GM12878 (cell line): ENCODE data around the gene CMSS1. TPM values are rescaled to one million over a fixed set of nuclear protein-coding genes. Genes with fewer than 3 reads are reported as not detected.

Experiments
- ATAC-seq: fragments of 200-7000 bp; cut with Tn5 transposase; 3 replicates; pipeline ENCODE4 v1.9.1; 2020; ENCODE audit warnings: mild to moderate bottlenecking, moderate library complexity
- BruUV-seq: library from RNA; stranded (reverse); fragments of 400-500 nt; replicated peaks from 2 replicates; lab custom pipeline; 2021; lab: Mats Ljungman, UMichigan
- CTCF ChIA-PET: fragments of 300-600 bp; sonication (Branson Sonifier 250); formaldehyde crosslinking; extraction: SDS; loops from one replicate; lab custom pipeline; 2021; ENCODE audit warnings: inconsistent platforms; lab: Yijun Ruan, JAX
- POLR2A ChIA-PET: fragments of 350-600 bp; formaldehyde crosslinking; extraction: SDS; loops from one replicate; lab custom pipeline; 2021; ENCODE audit warnings: inconsistent platforms; lab: Charles Lee
- RAD21 ChIA-PET: fragments of 300-600 bp; sonication (Branson Sonifier 250); formaldehyde crosslinking; loops from one replicate; lab custom pipeline; 2023; ENCODE audit warnings: antibody characterized with exemption; ENCODE audit not compliant: unreplicated experiment; lab: Charles Lee
- SMC1A ChIA-PET: fragments of 300-600 bp; sonication (Branson Sonifier 250); formaldehyde crosslinking; loops from one replicate; lab custom pipeline; 2023; ENCODE audit not compliant: unreplicated experiment, uncharacterized antibody; lab: Charles Lee
- DNase-seq: peaks from one replicate; pipeline ENCODE4 v3.0.0-alpha.2; 2011; ENCODE audit warnings: low read depth, low spot score
- FAIRE-seq: peaks from 3 replicates; lab custom pipeline; 2011; peaks lifted over from hg19 to GRCh38; lab: Jason Lieb, UNC
- H2AFZ ChIP-seq: 2 replicates; pipeline ENCODE4 v1.6.0; 2011; ENCODE audit warnings: low read depth, low read length, control low read depth; ENCODE audit not compliant: control insufficient read depth
- H3K27ac ChIP-seq: 2 replicates; pipeline ENCODE4 v1.5.1; 2011; ENCODE audit warnings: control low read depth; ENCODE audit not compliant: control insufficient read depth, insufficient read depth
- H3K27me3 ChIP-seq, 2 experiments: replicated peaks in 1 of 2; 2 replicates each; pipeline versions ENCODE4 v1.6.0 to v1.6.1; 2011; ENCODE audit warnings: low read length in 1 of 2; ENCODE audit not compliant: control insufficient read depth in 2 of 2, insufficient read depth in 2 of 2
- H3K36me3 ChIP-seq, 2 experiments: 2 replicates each; pipeline ENCODE4 v1.5.1; 2011; ENCODE audit warnings: low read length in 1 of 2; ENCODE audit not compliant: control insufficient read depth in 2 of 2, insufficient read depth in 2 of 2
- H3K4me1 ChIP-seq: 2 replicates; pipeline ENCODE4 v1.6.1; 2011; ENCODE audit warnings: mild to moderate bottlenecking, low read length, moderate library complexity, mixed read lengths; ENCODE audit not compliant: control insufficient read depth, insufficient read depth
- H3K4me2 ChIP-seq: 2 replicates; pipeline ENCODE4 v1.6.0; 2011; ENCODE audit warnings: control low read depth; ENCODE audit not compliant: control insufficient read depth, insufficient read depth
- H3K4me3 ChIP-seq: fragments of 200-600 bp; sonication (generic); 2 replicates; pipeline ENCODE4 v1.5.1; 2016
- H3K79me2 ChIP-seq: 2 replicates; pipeline ENCODE4 v1.6.0; 2011; ENCODE audit warnings: low read length; ENCODE audit not compliant: control insufficient read depth, insufficient read depth
- H3K9ac ChIP-seq: 2 replicates; pipeline ENCODE4 v1.8.0; 2011; ENCODE audit warnings: low read length, control low read depth, mixed read lengths; ENCODE audit not compliant: control insufficient read depth, insufficient read depth
- H3K9me3 ChIP-seq: replicated peaks from 3 replicates; pipeline ENCODE4 v1.5.1; 2011; ENCODE audit warnings: mild to moderate bottlenecking, low read length; ENCODE audit not compliant: control insufficient read depth, insufficient read depth
- H4K20me1 ChIP-seq: 2 replicates; pipeline ENCODE4 v1.6.0; 2011; ENCODE audit not compliant: control insufficient read depth, insufficient read depth
- BRCA1 ChIP-seq: IDR thresholded peaks from 2 replicates; pipeline ENCODE4 v1.6.1; 2011; ENCODE audit warnings: low read depth, low read length, improper control_type of control experiment
- CBFB ChIP-seq: IDR thresholded peaks from 2 replicates; pipeline ENCODE4 v1.6.1; 2016; ENCODE audit warnings: antibody characterized with exemption, low read depth
- JUNB ChIP-seq: IDR thresholded peaks from 2 replicates; pipeline ENCODE4 v1.6.1; 2016; ENCODE audit warnings: antibody characterized with exemption, mild to moderate bottlenecking
- MYB ChIP-seq: fragments of 150-350 bp; IDR thresholded peaks from 2 replicates; pipeline ENCODE4 v1.6.1; 2014; ENCODE audit warnings: mild to moderate bottlenecking, low read depth, low read length, borderline replicate concordance
- SIX5 ChIP-seq: IDR thresholded peaks from 2 replicates; pipeline ENCODE4 v1.6.1; 2011; ENCODE audit warnings: mild to moderate bottlenecking, low read depth, low read length, moderate library complexity; ENCODE audit not compliant: severe bottlenecking
- WGBS: methylation state at CpG from one replicate; pipeline ENCODE4 v1.1.6; 2016; ENCODE audit warnings: low lambda C conversion rate; ENCODE audit not compliant: insufficient replicate concordance, insufficient coverage; ENCODE audit errors: missing lambda C conversion rate; 5-methylcytosine and 5-hydroxymethylcytosine counted together
- in situ Hi-C: fragments of 300-500 bp; cut with MboI; formaldehyde crosslinking; loops from 9 replicates; pipeline ENCODE4 v1.14.3; 2018; ENCODE audit warnings: mixed read lengths
- intact Hi-C: fragments of 100-400 bp; cut with micrococcal nuclease; formaldehyde crosslinking; loops from one replicate; pipeline ENCODE4 v1.14.2; 2022; ENCODE audit not compliant: unreplicated experiment
- polyA plus RNA-seq, 11 experiments: library from polyadenylated mRNA; depleted of rRNA in 4 of 11; unstranded in 6 of 11; stranded (reverse) in 5 of 11; fragments of >200 nt; fragmentation: Nextera tagmentation in 4 of 11; fragmentation: Illumina TruSeq in 1 of 11; extraction: Ambion mirVana in 4 of 11; extraction: Trizol in 1 of 11; gene quantifications; 1 replicate in 1 of 11; 2 replicates in 10 of 11; pipeline versions ENCODE4 v1.2.1 to v1.2.3, GENCODE V29; 2011 to 2016; ENCODE audit warnings: inconsistent platforms in 2 of 11, missing spikeins in 2 of 11, low read depth in 1 of 11
- total RNA-seq, 4 experiments: library from RNA; depleted of rRNA in 3 of 4; stranded (reverse); fragments of >200 nt in 3 of 4; fragmentation: Illumina TruSeq in 1 of 4; extraction: Trizol in 1 of 4; gene quantifications; 2 replicates each; pipeline versions ENCODE4 v1.2.1 to v1.2.3, GENCODE V29; 2013 to 2021
- TF ChIP-seq, protein P1 (sequence below): fragments of 450-650 bp; IDR thresholded peaks from 2 replicates; pipeline ENCODE4 v1.6.1; 2017; ENCODE audit warnings: antibody characterized with exemption, mild to moderate bottlenecking, moderate library complexity
- TF ChIP-seq, protein P2 (sequence below): fragments of 450-650 bp; formaldehyde crosslinking; IDR thresholded peaks from 2 replicates; pipeline ENCODE4 v1.5.0; 2022; ENCODE audit warnings: mild to moderate bottlenecking, missing genetic modification characterization

CMSS1 gene
- total and polyA plus RNA-seq, 10 of the 15 experiments (the other 5 are each of a cell fraction or from before 2014, with no cell fraction given), result 31.0 to 118 (median 70.1) TPM

DNA sequence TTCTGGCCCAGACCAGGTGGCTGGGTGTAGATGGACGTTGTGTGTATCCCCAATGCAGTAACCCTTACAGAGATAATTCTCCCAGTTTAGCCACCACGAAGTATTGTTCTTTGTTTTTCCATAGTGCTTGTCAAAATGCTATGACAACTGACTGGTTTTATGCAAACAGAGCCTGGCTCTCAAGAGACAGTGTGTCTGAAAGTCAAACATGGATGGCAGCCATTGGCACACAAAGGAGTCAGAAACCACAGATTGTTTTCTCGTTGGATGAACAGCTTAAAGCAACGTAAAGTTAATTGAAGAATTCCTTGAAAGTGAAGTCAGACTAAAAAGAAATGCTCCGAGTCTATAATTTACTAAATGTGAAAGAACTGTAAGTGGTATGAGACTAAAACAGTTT is 205.5 kb downstream of the CMSS1 start:
- no peak overlapping the region for H3K9ac ChIP-seq
- no TSS peak for BruUV-seq
- TF ChIP-seq BRCA1, result no peak
- TF ChIP-seq, protein P1, sequence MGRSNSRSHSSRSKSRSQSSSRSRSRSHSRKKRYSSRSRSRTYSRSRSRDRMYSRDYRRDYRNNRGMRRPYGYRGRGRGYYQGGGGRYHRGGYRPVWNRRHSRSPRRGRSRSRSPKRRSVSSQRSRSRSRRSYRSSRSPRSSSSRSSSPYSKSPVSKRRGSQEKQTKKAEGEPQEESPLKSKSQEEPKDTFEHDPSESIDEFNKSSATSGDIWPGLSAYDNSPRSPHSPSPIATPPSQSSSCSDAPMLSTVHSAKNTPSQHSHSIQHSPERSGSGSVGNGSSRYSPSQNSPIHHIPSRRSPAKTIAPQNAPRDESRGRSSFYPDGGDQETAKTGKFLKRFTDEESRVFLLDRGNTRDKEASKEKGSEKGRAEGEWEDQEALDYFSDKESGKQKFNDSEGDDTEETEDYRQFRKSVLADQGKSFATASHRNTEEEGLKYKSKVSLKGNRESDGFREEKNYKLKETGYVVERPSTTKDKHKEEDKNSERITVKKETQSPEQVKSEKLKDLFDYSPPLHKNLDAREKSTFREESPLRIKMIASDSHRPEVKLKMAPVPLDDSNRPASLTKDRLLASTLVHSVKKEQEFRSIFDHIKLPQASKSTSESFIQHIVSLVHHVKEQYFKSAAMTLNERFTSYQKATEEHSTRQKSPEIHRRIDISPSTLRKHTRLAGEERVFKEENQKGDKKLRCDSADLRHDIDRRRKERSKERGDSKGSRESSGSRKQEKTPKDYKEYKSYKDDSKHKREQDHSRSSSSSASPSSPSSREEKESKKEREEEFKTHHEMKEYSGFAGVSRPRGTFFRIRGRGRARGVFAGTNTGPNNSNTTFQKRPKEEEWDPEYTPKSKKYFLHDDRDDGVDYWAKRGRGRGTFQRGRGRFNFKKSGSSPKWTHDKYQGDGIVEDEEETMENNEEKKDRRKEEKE, result no peak
- TF ChIP-seq MYB, result no peak
- TF ChIP-seq, all 136 proteins: peak for 0
- H3K4me3 ChIP-seq, result no peak overlapping the region
- intact Hi-C loops, result no loop called here
- no peaks in the 10 kb centered on the region for H3K27me3 ChIP-seq
- no peak overlapping the region for H2AFZ ChIP-seq
- ChIA-PET CTCF (interaction anchor here (0.7 kb wide), 1 partner anchor 1787 kb away, joined by 3 read pairs; no protein-coding TSS in a partner anchor), POLR2A (no interaction called here), SMC1A (no interaction called here), RAD21 (no interaction called here)
- H4K20me1 ChIP-seq, result no peaks in the 10 kb centered on the region
- ATAC-seq, result no peak
- 52% methylated on average over 5 of the region's 5 CpGs for WGBS
- no peak for DNase-seq
- H3K9me3 ChIP-seq, result no peaks in the 10 kb centered on the region
- H3K27ac ChIP-seq, result no peak overlapping the region
- H3K4me2 ChIP-seq, result no peak overlapping the region
- in situ Hi-C loops, result no loop called here
- no peaks in the 10 kb centered on the region for H3K36me3 ChIP-seq
- no peaks in the 10 kb centered on the region for H3K4me1 ChIP-seq
- FAIRE-seq, result no peak
- H3K79me2 ChIP-seq, result no peaks in the 10 kb centered on the region

DNA sequence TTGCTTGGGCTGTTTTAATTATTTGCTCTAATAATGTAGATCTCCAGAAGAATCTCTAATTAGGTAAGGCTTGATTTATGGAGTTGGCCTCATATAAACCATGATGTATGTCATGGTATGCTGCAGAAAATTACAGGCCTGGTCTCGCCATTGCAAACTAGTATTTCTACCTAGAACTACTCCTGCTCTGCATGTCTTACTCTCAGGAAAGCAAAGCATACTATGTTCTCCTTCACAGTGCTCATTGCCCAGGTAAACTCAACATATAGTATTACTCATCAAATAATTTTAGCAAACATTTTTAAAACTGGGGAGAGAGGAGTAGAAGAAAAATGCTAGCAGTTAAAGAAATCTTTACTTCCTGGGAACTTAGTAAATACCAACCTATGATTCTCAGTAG is 205.9 kb downstream of the CMSS1 start:
- intact Hi-C loops, result no loop called here
- H3K4me2 ChIP-seq, result no peak overlapping the region
- H2AFZ ChIP-seq, result no peak overlapping the region
- H3K27ac ChIP-seq, result no peak overlapping the region
- no peak for ATAC-seq
- no peak for DNase-seq
- no peaks in the 10 kb centered on the region for H3K27me3 ChIP-seq
- no peaks in the 10 kb centered on the region for H3K36me3 ChIP-seq
- BruUV-seq, result no TSS peak
- ChIA-PET POLR2A (no interaction called here), RAD21 (no interaction called here), SMC1A (no interaction called here), CTCF (no interaction called here)
- no peak overlapping the region for H3K9ac ChIP-seq
- no peaks in the 10 kb centered on the region for H3K4me1 ChIP-seq
- no peak for FAIRE-seq
- in situ Hi-C loops, result no loop called here
- no peak overlapping the region for H3K4me3 ChIP-seq
- WGBS, result 86% methylated on average over 1 of the region's 1 CpG
- no peaks in the 10 kb centered on the region for H3K9me3 ChIP-seq
- H4K20me1 ChIP-seq, result no peaks in the 10 kb centered on the region
- no peaks in the 10 kb centered on the region for H3K79me2 ChIP-seq
- no peak for TF ChIP-seq SIX5
- TF ChIP-seq, protein P2, sequence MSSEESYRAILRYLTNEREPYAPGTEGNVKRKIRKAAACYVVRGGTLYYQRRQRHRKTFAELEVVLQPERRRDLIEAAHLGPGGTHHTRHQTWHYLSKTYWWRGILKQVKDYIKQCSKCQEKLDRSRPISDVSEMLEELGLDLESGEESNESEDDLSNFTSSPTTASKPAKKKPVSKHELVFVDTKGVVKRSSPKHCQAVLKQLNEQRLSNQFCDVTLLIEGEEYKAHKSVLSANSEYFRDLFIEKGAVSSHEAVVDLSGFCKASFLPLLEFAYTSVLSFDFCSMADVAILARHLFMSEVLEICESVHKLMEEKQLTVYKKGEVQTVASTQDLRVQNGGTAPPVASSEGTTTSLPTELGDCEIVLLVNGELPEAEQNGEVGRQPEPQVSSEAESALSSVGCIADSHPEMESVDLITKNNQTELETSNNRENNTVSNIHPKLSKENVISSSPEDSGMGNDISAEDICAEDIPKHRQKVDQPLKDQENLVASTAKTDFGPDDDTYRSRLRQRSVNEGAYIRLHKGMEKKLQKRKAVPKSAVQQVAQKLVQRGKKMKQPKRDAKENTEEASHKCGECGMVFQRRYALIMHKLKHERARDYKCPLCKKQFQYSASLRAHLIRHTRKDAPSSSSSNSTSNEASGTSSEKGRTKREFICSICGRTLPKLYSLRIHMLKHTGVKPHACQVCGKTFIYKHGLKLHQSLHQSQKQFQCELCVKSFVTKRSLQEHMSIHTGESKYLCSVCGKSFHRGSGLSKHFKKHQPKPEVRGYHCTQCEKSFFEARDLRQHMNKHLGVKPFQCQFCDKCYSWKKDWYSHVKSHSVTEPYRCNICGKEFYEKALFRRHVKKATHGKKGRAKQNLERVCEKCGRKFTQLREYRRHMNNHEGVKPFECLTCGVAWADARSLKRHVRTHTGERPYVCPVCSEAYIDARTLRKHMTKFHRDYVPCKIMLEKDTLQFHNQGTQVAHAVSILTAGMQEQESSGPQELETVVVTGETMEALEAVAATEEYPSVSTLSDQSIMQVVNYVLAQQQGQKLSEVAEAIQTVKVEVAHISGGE (CRISPR knock-in tag), result no peak
- TF ChIP-seq JUNB, result no peak
- TF ChIP-seq CBFB, result no peak
